Measurements from ENCODE around the gene OLR1.

GRCh38 chr12:10147714-10148403, 24.1 kb downstream of the OLR1 start:
- TF ChIP-seq CTCF (IDR thresholded peaks at IDR 0.05): no peak
- no peak for TF ChIP-seq POLR2A (IDR thresholded peaks at IDR 0.05)
